H1 (cell line): Measurements from ENCODE around the gene TMCO1. TPM values are rescaled to one million over a fixed set of nuclear protein-coding genes. Genes with fewer than 3 reads are reported as not detected.

Experiments
- CTCF ChIA-PET: fragments of 300-600 bp; sonication (Branson Sonifier 250); formaldehyde crosslinking; loops from one replicate; lab custom pipeline; 2021; ENCODE audit not compliant: partially characterized antibody; lab: Charles Lee
- POLR2A ChIA-PET: fragments of 300-600 bp; sonication (Branson Sonifier 250); formaldehyde crosslinking; loops from one replicate; lab custom pipeline; 2021; ENCODE audit warnings: inconsistent platforms; ENCODE audit not compliant: partially characterized antibody; lab: Charles Lee
- DNase-seq, 2 experiments: peaks; one replicate each; pipeline versions ENCODE4 v3.0.0 to v3.0.0-alpha.2; 2010 to 2022; ENCODE audit warnings: low spot score in 2 of 2, low read depth in 1 of 2, mixed read lengths in 1 of 2
- FAIRE-seq: peaks from 2 replicates; lab custom pipeline; 2011; peaks lifted over from hg19 to GRCh38; lab: Jason Lieb, UNC
- H2AFZ ChIP-seq: 2 replicates; pipeline ENCODE4 v1.8.1; 2012; ENCODE audit warnings: low read length, inconsistent platforms
- H2AK5ac ChIP-seq: 2 replicates; pipeline ENCODE4 v1.6.1; 2013; ENCODE audit warnings: low read depth, low read length
- H2BK120ac ChIP-seq: replicated peaks from 2 replicates; pipeline ENCODE3; 2013; ENCODE audit warnings: low read depth, low read length, inconsistent platforms
- H2BK12ac ChIP-seq: 2 replicates; pipeline ENCODE4 v1.6.1; 2013; ENCODE audit warnings: low read depth, low read length
- H2BK15ac ChIP-seq: 2 replicates; pipeline ENCODE4 v1.6.1; 2013; ENCODE audit warnings: low read length
- H2BK20ac ChIP-seq: 2 replicates; pipeline ENCODE4 v1.6.1; 2013; ENCODE audit warnings: low read length
- H2BK5ac ChIP-seq: 2 replicates; pipeline ENCODE4 v1.6.1; 2013; ENCODE audit warnings: low read depth, low read length
- H3K14ac ChIP-seq: 2 replicates; pipeline ENCODE4 v1.6.1; 2013; ENCODE audit warnings: inconsistent platforms; ENCODE audit not compliant: insufficient read length
- H3K18ac ChIP-seq: 2 replicates; pipeline ENCODE4 v1.6.1; 2013; ENCODE audit warnings: low read length; ENCODE audit errors: extremely low read depth
- H3K23ac ChIP-seq: 2 replicates; pipeline ENCODE4 v1.6.1; 2013; ENCODE audit warnings: inconsistent platforms; ENCODE audit not compliant: insufficient read length
- H3K23me2 ChIP-seq: 2 replicates; pipeline ENCODE4 v1.6.1; 2013; ENCODE audit warnings: low read depth, low read length
- H3K27ac ChIP-seq: 2 replicates; pipeline ENCODE4 v1.6.1; 2011; ENCODE audit warnings: low read depth, low read length, inconsistent platforms
- H3K27me3 ChIP-seq, 4 experiments: replicated peaks in 1 of 4; 1 replicate in 1 of 4; 2 replicates in 3 of 4; pipeline versions ENCODE4 v1.6.1 to v1.8.1; 2011 to 2013; ENCODE audit warnings: low read length in 3 of 4, mild to moderate bottlenecking in 3 of 4, inconsistent platforms in 2 of 4, mixed read lengths in 2 of 4, moderate library complexity in 1 of 4; ENCODE audit not compliant: control insufficient read depth in 3 of 4, insufficient read depth in 3 of 4; ENCODE audit errors: extremely low read depth in 1 of 4
- H3K36me3 ChIP-seq, 4 experiments: 2 replicates each; pipeline versions ENCODE4 v1.6.1 to v1.8.1; 2011 to 2013; ENCODE audit warnings: mild to moderate bottlenecking in 4 of 4, low read length in 3 of 4, moderate library complexity in 2 of 4, control low read depth in 1 of 4, inconsistent platforms in 1 of 4; ENCODE audit not compliant: insufficient read depth in 4 of 4, control insufficient read depth in 2 of 4
- H3K4ac ChIP-seq: replicated peaks from 2 replicates; pipeline ENCODE3; 2013; ENCODE audit warnings: low read length, low read depth, mixed read lengths, inconsistent platforms; ENCODE audit not compliant: insufficient read length
- H3K4me1 ChIP-seq, 4 experiments: replicated peaks in 1 of 4; 1 replicate in 1 of 4; 2 replicates in 3 of 4; pipeline versions ENCODE4 v1.6.1 to v1.8.1; 2011 to 2013; ENCODE audit warnings: low read length in 3 of 4, inconsistent platforms in 2 of 4, mixed read lengths in 1 of 4; ENCODE audit not compliant: insufficient read depth in 4 of 4, control insufficient read depth in 3 of 4
- H3K4me2 ChIP-seq, 2 experiments: 2 replicates each; pipeline versions ENCODE4 v1.6.1 to v1.8.1; 2011 to 2013; ENCODE audit warnings: low read depth in 2 of 2, low read length in 2 of 2, control low read depth in 1 of 2, inconsistent platforms in 1 of 2, mild to moderate bottlenecking in 1 of 2; ENCODE audit not compliant: insufficient read depth in 1 of 2
- H3K4me3 ChIP-seq, 4 experiments: fragments of 200-600, 300-600 bp in 1 of 4; sonication (generic), shearing (Covaris generic), sonication (Bioruptor Twin) in 1 of 4; 2 replicates each; pipeline versions ENCODE4 v1.5.1 to v1.8.1; 2011 to 2016; ENCODE audit warnings: low read length in 4 of 4, low read depth in 3 of 4, control low read depth in 2 of 4, inconsistent platforms in 2 of 4, mild to moderate bottlenecking in 2 of 4, mixed read lengths in 1 of 4, moderate library complexity in 1 of 4; ENCODE audit not compliant: insufficient read depth in 2 of 4; ENCODE audit errors: extremely low read depth in 1 of 4
- H3K56ac ChIP-seq: replicated peaks from 2 replicates; pipeline ENCODE3; 2013; ENCODE audit warnings: low read depth, mild to moderate bottlenecking, mixed read lengths, low read length, inconsistent platforms; ENCODE audit not compliant: insufficient read length
- H3K79me1 ChIP-seq: 2 replicates; pipeline ENCODE4 v1.6.1; 2013; ENCODE audit warnings: low read depth, low read length, control low read depth
- H3K79me2 ChIP-seq, 2 experiments: 2 replicates each; pipeline versions ENCODE4 v1.6.1 to v1.8.1; 2012 to 2013; ENCODE audit warnings: low read length in 2 of 2, mild to moderate bottlenecking in 2 of 2, inconsistent platforms in 1 of 2; ENCODE audit not compliant: insufficient read depth in 2 of 2, control insufficient read depth in 1 of 2
- H3K9ac ChIP-seq, 4 experiments: replicated peaks in 1 of 4; 1 replicate in 1 of 4; 2 replicates in 3 of 4; pipeline versions ENCODE4 v1.6.1 to v1.8.1; 2011 to 2013; ENCODE audit warnings: low read depth in 3 of 4, low read length in 3 of 4, control low read depth in 2 of 4, mild to moderate bottlenecking in 2 of 4, moderate library complexity in 2 of 4, inconsistent platforms in 1 of 4; ENCODE audit errors: extremely low read depth in 1 of 4
- H3K9me3 ChIP-seq, 2 experiments: 2 replicates each; pipeline versions ENCODE4 v1.6.1 to v1.8.1; 2012 to 2013; ENCODE audit warnings: mild to moderate bottlenecking in 2 of 2, moderate library complexity in 2 of 2, control low read depth in 1 of 2, inconsistent platforms in 1 of 2, low read depth in 1 of 2, low read length in 1 of 2, mixed read lengths in 1 of 2; ENCODE audit not compliant: insufficient read depth in 2 of 2
- H4K20me1 ChIP-seq, 2 experiments: replicated peaks in 1 of 2; 2 replicates each; pipeline versions ENCODE3 to v1.8.1; 2011 to 2013; ENCODE audit warnings: inconsistent platforms in 2 of 2, low read length in 2 of 2, mild to moderate bottlenecking in 1 of 2; ENCODE audit not compliant: insufficient read depth in 2 of 2, control insufficient read depth in 1 of 2
- H4K5ac ChIP-seq: 2 replicates; pipeline ENCODE4 v1.6.1; 2013; ENCODE audit warnings: low read length, low read depth, mixed read lengths, inconsistent platforms; ENCODE audit not compliant: insufficient read length
- H4K8ac ChIP-seq: 2 replicates; pipeline ENCODE4 v1.8.0; 2013; ENCODE audit warnings: mild to moderate bottlenecking, moderate library complexity, low read length, inconsistent platforms; ENCODE audit not compliant: insufficient read depth; ENCODE audit errors: extremely low read depth
- H4K91ac ChIP-seq: replicated peaks from 2 replicates; pipeline ENCODE3; 2013; ENCODE audit warnings: low read length, mixed read lengths, inconsistent platforms; ENCODE audit not compliant: insufficient read length
- RAD21 ChIP-seq, 2 experiments: IDR thresholded peaks in 1 of 2; conservative IDR thresholded peaks in 1 of 2; 2 replicates each; pipeline ENCODE4 v1.6.1; 2011; ENCODE audit warnings: low read depth in 2 of 2, low read length in 2 of 2, improper control_type of control experiment in 1 of 2, inconsistent platforms in 1 of 2, mild to moderate bottlenecking in 1 of 2, moderate library complexity in 1 of 2
- WGBS, 2 experiments: shearing (Covaris generic) in 1 of 2; methylation state at CpG; one replicate each; pipeline versions ENCODE4 v1.1.6 to v1.1.7; 2013 to 2015; ENCODE audit warnings: low lambda C conversion rate in 2 of 2, mixed read lengths in 2 of 2, inconsistent platforms in 1 of 2, low coverage in 1 of 2, missing lambda C conversion rate in 1 of 2; ENCODE audit not compliant: insufficient replicate concordance in 2 of 2, insufficient coverage in 1 of 2, insufficient read length in 1 of 2; ENCODE audit errors: extremely low coverage in 1 of 2, missing lambda C conversion rate in 1 of 2; 5-methylcytosine and 5-hydroxymethylcytosine counted together
- polyA plus RNA-seq, 7 experiments: library from polyadenylated mRNA; depleted of rRNA in 3 of 7; stranded (reverse) in 5 of 7; unstranded in 2 of 7; fragments of >200 nt in 5 of 7; fragments of 200-250 nt in 2 of 7; gene quantifications; 1 replicate in 5 of 7; 2 replicates in 1 of 7; 4 replicates in 1 of 7; pipeline versions ENCODE4 v1.2.1 to v1.2.3, GENCODE V29; 2011 to 2013; ENCODE audit warnings: missing spikeins in 2 of 7, mixed read lengths in 2 of 7
- total RNA-seq: library from RNA; stranded (reverse); fragmentation: NEBNext Ultra II Directional; extraction: Animal tissue kit (Norgen Biotek cat#: 25700); gene quantifications from 2 replicates; pipeline ENCODE4 v1.2.1, GENCODE V29; 2021
- TF ChIP-seq, protein P1 (sequence below), 3 experiments: IDR thresholded peaks; 1 replicate in 2 of 3; 2 replicates in 1 of 3; pipeline versions ENCODE4 v1.5.1 to v1.6.1; 2011; ENCODE audit warnings: low read length in 3 of 3, mild to moderate bottlenecking in 3 of 3, inconsistent platforms in 2 of 3, low read depth in 1 of 3, moderate library complexity in 1 of 3; ENCODE audit not compliant: insufficient read depth in 1 of 3; ENCODE audit errors: control extremely low read depth in 1 of 3
- TF ChIP-seq, protein P2 (sequence below): IDR thresholded peaks from 2 replicates; pipeline ENCODE4 v1.6.1; 2011; ENCODE audit warnings: low read length, improper control_type of control experiment

TMCO1 gene
- total and polyA plus RNA-seq, 2 of the 8 experiments (the other 6 are each of a cell fraction or from before 2014, with no cell fraction given) = 61.6 to 63.8 TPM

DNA sequence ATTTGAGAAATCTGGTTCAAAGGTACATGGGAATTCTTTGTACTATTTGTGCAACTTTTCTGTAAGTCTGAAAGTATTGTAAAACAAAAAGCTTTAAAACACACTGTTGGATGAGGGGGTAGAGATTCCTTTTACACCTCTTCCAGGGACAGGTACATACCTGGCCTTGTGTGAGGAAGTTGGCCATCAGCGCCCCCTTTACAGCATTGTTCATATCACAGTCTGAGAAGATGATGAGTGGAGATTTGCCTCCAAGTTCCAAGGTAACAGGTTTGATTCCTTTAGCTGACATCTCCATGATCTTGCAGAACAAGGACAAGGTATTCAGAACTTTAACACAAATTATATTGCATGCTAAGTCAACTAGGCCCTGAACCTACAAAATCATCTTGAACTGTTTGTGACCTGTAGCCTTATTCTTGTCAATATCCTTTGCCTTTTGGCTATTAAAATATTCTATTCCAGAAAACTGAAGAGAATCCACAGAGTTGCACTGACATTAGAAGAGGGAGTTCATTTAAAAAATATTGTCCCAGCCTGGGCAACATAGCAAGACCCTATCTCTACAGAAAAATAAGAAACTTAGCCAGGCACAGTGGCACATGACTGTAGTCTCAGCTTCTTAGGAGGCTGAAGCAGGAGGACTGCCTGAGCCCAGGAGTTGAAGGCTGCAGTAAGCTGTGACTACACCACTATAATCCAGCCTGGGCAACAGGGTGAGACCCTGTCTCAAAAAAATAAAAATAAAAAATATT is 89.2 kb downstream of the TMCO1 start:
- H4K8ac ChIP-seq = no peak overlapping the region
- H3K9me3 ChIP-seq = no peaks in the 10 kb centered on the region
- H3K27ac ChIP-seq = no peak overlapping the region
- H3K79me2 ChIP-seq = no peaks in the 10 kb centered on the region; a peak in 1 of 4 replicates
- no peak overlapping the region for H2AK5ac ChIP-seq
- no peak overlapping the region for H3K14ac ChIP-seq
- H2BK15ac ChIP-seq = no peak overlapping the region
- H2AFZ ChIP-seq = no peak overlapping the region
- no peak overlapping the region for H3K4me3 ChIP-seq
- H2BK12ac ChIP-seq = no peak overlapping the region
- peak; percentile 41 to 53 for TF ChIP-seq RAD21 (IDR thresholded peaks at IDR 0.05 in 1 of 2, conservative IDR thresholded peaks at IDR 0.05 in 1 of 2; ENCODE audit: low read depth in 2 of 2, low read length in 2 of 2)
- TF ChIP-seq, protein P1, sequence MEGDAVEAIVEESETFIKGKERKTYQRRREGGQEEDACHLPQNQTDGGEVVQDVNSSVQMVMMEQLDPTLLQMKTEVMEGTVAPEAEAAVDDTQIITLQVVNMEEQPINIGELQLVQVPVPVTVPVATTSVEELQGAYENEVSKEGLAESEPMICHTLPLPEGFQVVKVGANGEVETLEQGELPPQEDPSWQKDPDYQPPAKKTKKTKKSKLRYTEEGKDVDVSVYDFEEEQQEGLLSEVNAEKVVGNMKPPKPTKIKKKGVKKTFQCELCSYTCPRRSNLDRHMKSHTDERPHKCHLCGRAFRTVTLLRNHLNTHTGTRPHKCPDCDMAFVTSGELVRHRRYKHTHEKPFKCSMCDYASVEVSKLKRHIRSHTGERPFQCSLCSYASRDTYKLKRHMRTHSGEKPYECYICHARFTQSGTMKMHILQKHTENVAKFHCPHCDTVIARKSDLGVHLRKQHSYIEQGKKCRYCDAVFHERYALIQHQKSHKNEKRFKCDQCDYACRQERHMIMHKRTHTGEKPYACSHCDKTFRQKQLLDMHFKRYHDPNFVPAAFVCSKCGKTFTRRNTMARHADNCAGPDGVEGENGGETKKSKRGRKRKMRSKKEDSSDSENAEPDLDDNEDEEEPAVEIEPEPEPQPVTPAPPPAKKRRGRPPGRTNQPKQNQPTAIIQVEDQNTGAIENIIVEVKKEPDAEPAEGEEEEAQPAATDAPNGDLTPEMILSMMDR (IDR thresholded peaks at IDR 0.05; ENCODE audit: control extremely low read depth in 1 of 3, insufficient read depth in 1 of 3, low read depth in 1 of 3, low read length in 3 of 3) = peak in 2 of 3 experiments; percentile 19 to 52; a peak in 3 of 4 replicates
- TF ChIP-seq, protein P2, sequence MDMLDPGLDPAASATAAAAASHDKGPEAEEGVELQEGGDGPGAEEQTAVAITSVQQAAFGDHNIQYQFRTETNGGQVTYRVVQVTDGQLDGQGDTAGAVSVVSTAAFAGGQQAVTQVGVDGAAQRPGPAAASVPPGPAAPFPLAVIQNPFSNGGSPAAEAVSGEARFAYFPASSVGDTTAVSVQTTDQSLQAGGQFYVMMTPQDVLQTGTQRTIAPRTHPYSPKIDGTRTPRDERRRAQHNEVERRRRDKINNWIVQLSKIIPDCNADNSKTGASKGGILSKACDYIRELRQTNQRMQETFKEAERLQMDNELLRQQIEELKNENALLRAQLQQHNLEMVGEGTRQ = no peak
- H4K20me1 ChIP-seq = peaks cover 0 to 3% of the 10 kb centered on the region in 2 experiments
- no peak overlapping the region for H2BK20ac ChIP-seq
- no peak overlapping the region for H3K4me2 ChIP-seq
- DNase-seq (no peak), FAIRE-seq (no peak)
- H3K27me3 ChIP-seq = no peaks in the 10 kb centered on the region
- no peaks in the 10 kb centered on the region for H3K4me1 ChIP-seq
- no peak overlapping the region for H3K18ac ChIP-seq
- no peak overlapping the region for H3K23ac ChIP-seq
- H3K79me1 ChIP-seq = no peaks in the 10 kb centered on the region; the same call in 1 of the 2 replicates
- no peak overlapping the region for H3K56ac ChIP-seq
- H2BK5ac ChIP-seq = no peak overlapping the region
- H2BK120ac ChIP-seq = no peak overlapping the region
- no peak overlapping the region for H4K91ac ChIP-seq
- H3K9ac ChIP-seq = no peak overlapping the region
- peaks cover 7 to 48% (median 26%) of the 10 kb centered on the region in 4 experiments; a peak in 7 of 8 replicates for H3K36me3 ChIP-seq
- ChIA-PET POLR2A (no interaction called here), CTCF (interaction anchor here (0.6 to 1.4 kb wide), 12 partner anchors 11 to 284 kb away, joined by 3 to 5 read pairs (median 3); no protein-coding TSS in a partner anchor)
- WGBS, 2 experiments = 88% methylated on average over 1 of the region's 1 CpG; no CpG with 5 or more reads in 1 of the 2 experiments
- no peak overlapping the region for H4K5ac ChIP-seq
- no peak overlapping the region for H3K4ac ChIP-seq
- no peaks in the 10 kb centered on the region for H3K23me2 ChIP-seq
